NCI-H2029 (cell line): ENCODE data around the gene HNRNPF.

ENCODE experiments used
- DNase-seq: peaks from one replicate; lab custom pipeline; 2025; lab: John Stamatoyannopoulos, UW

Gene HNRNPF

DNA sequence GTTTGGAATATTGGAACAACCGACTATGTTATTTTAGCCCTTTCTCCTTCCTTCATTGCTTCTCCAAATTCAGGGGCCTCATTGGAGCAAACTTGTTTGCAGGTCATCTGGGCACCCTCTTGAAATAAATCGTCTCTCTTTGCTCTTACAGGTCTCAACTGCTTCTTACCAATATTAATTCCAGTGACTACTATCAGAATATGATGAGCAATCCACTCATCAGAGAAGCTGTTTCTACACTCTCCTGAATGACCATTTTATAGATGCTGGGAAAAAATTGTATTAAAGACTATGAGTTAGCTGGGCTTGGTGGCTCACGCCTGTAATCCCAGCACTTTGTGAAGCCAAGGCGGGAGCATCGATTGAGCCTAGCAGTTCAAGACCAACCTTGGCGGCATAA lies 12.5 kb upstream of the HNRNPF start:
- no peak for DNase-seq

- DNase-seq = no peak
These were observed 12.2 kb upstream of the HNRNPF start for GRCh38 chr10:43421201-43421507.

DNA sequence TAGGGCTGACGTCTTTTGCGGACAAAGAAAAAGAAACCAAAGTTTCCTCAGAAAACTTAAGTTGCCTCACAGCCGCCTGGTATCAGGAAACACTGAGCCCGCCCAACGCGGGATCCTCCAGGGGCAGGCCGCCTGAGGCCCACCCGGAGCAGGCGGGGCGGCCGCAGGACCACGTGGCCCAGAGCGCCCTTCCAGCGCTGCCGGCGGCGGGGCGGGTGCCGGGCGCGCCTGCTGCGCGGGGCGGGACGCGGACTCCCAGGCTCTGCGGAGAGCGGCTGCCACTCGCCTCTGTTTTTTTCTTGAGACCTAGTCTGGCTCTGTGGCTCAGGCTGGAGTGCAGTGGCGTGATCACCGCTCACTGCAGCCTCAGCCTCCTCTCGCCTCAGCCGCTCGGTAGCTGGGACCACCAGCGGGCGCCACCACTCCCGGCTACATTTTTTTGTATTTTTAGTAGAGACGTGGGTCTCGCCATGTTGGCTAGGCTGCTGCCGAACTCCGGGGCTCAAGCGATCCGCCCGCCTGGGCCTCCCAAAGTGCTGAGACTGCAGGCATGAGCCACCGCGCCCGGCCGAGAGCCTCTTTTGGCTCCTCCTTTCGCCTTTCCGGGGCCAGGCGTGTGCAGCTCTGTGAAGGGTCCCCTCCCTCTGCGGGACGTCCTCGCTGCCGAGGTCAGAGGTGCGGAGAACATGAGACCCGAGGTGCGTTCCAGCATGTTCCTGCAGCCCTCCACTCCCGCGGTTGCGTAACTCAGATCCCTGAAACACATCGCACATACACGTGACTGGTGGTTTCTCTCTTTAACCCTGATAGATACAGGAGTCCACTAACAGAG lies 11.6 kb upstream of the HNRNPF start:
- DNase-seq = peak; percentile 10

DNA sequence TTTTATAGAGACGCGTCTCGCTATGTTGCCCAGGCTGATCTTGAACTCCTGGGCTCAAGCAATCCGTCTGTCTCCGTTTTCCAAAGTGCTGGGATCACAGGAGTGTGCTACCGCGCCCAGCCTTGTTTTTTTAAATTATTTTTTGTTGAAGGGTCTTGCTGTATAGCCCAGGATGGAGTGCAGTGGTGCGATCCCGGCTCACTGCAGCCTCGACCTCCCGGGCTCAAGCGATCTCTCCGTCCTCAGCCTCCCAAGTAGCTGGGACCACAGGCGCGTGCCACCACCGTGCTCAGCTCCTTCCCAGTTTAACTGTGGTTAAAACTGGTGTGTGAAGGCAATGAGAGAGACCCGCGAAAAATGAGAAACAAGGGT lies 11.0 kb upstream of the HNRNPF start:
- no peak for DNase-seq

DNA sequence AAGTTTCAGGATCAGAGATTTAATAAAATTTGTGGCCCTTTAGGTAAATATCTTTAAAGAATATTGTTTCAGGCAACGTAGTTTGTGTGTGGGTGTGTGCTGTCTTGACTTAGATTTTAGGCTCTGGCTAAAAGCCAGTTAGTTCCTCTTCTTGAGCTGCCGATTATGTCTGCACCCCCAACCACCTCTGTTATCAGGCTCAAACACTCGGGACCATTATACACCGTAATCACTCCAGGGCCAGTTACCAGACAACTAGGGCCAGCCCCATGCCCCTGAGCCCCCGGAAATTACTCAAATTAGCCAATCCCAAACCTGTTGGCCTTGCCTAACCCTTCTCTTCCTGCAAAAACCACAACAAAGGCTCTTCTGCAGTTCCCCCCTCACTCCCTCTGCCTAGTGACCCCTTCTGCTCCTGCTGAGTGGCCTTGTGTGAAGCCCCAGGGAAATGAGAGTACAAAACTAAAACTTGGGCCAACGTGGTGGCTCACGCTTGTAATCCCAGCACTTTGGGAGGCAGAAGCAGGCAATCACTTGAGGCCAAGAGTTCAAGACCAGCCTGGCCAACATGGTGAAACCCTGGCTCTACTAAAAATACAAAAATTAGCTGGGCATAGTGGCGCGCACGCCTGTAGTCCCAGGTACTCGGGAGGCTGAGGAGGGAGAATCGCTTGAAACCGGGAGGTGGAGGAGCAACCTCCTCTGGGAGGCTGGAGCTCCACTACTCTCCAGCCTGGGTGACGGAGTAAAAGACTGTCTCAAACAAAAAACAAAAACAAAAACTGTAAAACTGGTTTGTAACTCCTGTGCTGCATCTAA lies 9.2 kb upstream of the HNRNPF start:
- no peak for DNase-seq

- DNase-seq = no peak
These were observed 6.6 kb upstream of the HNRNPF start for GRCh38 chr10:43415544-43415943.

- DNase-seq = no peak
These were observed 2.5 kb upstream of the HNRNPF start for GRCh38 chr10:43411536-43411935.

GRCh38 chr10:43410345-43410744 lies 1.4 kb upstream of the HNRNPF start:
- DNase-seq = no peak

DNA sequence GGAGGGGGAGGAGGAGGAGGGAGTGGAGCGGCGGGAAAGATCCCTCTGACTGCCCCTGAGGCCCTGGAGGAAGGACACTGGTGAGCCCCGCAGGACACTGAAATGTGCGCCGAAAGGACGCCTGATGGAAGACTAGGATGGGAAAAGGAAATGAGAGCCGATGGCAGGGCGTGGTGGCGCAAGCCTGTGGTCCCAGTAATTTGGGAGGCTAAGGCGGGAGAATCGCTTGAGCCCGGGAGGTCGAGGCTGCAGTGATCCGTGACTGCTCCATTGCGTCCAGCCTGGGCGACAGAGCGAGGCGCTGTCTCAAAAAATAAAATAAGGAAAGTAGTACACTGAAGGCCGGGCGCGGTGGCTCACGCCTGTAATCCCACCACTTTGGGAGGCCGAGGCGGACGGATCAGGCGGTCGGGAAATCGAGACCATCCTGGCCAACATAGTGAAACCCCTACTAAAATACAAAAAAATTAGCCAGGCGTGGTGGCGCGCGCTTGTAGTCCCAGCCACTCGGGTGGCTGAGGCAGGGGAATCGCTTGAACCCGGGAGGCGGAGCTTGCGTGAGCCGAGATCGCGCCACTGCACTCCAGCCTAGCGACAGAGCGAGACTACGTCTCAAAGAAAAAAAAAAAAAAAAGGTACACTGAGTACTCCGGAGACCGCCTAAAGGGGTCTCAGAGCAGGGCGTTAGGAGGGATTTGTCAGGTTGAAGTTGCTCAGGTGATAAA lies 561 bp upstream of the HNRNPF start:
- peak; percentile 8 for DNase-seq

DNA sequence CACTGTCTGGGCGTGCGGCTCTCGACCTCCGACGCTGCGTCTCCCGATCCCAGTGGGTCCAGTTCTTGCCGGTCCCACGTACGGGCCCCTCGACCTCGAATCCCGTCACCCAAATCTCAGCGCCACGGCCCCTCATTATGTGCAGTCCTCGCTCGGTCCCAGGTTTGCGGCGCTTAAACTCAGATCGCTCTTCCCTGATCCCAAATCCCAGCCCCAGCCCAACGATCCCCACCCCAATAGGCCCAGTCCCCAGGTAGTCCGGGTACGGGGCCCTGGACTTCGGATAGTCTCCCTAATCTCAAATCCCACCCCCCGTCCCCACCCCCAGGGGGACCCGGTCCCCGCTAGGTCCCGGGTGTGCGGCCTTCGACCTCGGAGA lies 666 bp downstream of the HNRNPF start:
- DNase-seq = no peak

- peak; percentile 70 for DNase-seq
These were observed 1.2 kb downstream of the HNRNPF start for GRCh38 chr10:43407576-43408330.

DNA sequence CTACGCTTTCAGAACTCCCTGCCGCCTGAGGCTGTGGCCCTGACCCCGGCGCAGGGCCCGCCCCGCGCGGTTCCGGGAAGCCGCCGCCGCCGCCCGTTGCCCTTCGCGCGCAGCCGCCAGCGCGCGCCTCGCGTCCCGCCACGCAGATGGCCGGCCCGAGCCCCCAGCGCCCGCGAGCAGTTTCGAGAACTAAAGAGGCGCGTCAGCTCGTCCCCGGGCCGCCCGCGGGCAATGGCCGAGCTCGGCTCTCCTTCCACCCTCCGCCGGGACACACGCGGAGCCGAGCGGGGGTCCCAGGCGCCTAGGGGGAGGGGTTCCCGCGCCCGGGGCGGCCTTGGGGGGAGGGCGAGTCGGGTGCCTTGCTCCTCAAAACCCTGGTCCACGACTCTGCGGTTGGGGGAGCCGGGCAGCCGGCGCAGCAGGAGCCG lies 1.8 kb downstream of the HNRNPF start:
- no peak for DNase-seq

DNA sequence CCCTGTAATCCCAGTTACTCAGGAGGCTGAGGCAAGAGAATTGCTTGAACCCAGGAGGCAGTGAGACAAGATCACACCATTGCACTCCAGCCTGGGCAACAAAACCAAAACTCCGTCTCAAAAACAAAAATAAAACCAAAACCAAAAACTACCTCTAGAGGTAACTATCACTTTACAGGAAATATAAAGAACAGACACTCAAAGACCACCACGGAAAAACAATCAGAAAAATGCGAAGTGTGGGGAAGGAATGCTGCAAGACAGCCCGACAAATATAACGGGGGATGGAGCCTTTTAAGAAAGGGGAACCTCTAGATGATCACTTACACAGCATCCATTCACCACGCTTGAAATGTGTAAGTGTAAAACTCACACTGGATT lies 4.3 kb downstream of the HNRNPF start:
- DNase-seq = no peak

GRCh38 chr10:43403911-43404703 lies 4.9 kb downstream of the HNRNPF start:
- no peak for DNase-seq

DNA sequence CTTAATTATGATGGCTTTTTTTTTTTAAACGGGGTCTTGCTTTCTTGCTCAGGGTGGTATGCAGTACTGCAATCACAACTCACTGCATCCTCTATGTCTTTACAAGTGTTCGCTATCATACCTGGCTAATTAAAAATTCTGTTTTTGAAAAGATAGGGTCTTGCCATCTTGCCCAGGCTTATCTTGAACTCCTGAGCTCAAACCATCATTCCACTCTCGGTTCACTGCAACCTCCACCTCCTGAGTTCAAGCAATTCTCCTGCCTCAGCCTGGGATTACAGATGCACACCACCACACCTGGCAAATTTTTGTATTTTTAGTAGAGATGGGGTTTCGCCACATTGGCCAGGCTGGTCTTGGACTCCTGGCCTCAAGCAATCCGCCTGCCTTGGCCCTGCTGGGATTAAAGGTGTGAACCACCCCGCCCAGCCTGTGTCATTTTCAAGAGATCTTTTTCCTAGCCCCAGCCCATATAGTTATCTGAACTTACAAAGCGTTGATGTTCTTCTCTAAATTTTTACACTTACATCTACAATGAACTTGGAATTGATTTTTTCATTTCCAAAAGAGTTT lies 6.0 kb downstream of the HNRNPF start:
- no peak for DNase-seq

- DNase-seq = no peak
These were observed 6.8 kb downstream of the HNRNPF start for GRCh38 chr10:43402176-43402575.

- no peak for DNase-seq
These were observed 7.4 kb downstream of the HNRNPF start for GRCh38 chr10:43401627-43402026.

- DNase-seq = no peak
These were observed 9.4 kb downstream of the HNRNPF start for GRCh38 chr10:43399320-43400310.

- no peak for DNase-seq
These were observed 10.1 kb downstream of the HNRNPF start for GRCh38 chr10:43398939-43399319.
